ENCODE measurements around the gene SUPT4H1. TPM values are rescaled to one million over a fixed set of nuclear protein-coding genes. Genes with fewer than 3 reads are reported as not detected.
"Not testable (repeated sequence)": the region's sequence is repeated elsewhere in the genome, so short reads cannot be mapped to it uniquely, and the experiment has no call there.

The SUPT4H1 gene
- total RNA-seq, 4 donors from 2014 or later, result 34.5 to 38.0 (median 35.2) TPM

DNA sequence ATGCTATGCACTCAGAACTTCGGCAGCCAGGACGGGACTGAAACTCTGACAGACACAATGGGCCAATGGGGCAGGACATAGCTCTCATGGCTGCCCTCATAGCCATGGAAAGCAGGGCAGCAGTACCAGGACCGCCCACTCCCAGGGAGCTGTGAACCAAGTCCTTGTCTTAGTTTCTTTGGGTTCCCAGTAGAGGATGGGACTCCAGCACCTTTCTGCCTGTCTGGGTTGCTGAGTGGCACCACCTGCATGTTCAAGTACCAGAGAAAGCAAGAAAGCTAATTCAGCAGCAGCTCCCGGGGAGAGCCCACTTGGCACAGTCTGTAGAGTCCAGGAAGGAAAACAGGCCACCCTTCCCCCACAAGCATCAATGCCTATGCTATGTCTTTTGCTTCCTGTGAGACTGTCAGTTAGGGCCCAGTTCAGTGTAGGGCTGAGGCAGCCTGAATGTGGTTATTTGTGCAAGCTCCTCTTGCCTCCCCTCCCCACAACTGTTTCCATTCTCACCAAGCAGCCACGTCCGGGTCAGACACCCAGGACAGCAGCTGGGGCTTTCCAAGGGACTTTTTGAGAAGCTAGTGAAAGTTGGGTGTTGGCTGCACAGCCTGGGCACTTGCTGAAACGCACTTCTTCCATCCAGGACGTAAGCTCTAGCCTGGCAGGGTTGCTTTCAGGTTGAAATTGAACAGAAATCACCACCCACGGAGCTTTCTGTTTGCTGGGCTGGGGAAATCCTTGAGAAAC lies 7.8 kb downstream of the SUPT4H1 start:
- no peak for DNase-seq (ENCODE audit: low spot score in 2 of 2)

DNA sequence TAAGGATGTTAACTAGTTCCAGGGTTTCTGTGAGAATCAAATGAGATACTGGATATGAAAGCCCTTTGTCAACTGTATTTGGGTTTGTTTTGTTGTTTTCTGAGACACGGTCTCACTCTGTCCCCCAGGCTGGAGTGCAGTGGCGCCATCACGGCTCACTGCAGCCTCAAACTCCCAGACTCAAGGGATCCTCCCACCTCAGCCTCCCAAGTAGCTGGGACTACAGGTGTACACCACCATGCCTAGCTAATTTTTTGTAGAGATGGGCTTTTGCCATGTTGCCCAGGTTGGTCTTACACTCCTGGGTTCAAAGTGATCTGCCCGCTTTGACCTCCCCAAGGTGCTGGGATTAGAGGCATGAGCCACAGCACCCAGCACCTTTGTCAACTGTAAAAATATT lies 8.9 kb downstream of the SUPT4H1 start:
- peak overlapping the region in 1 of 4 donors; percentile 67 for H3K27ac ChIP-seq
- no peak for DNase-seq (ENCODE audit: low spot score in 2 of 2)
- H3K27me3 ChIP-seq, result no peaks in the 10 kb centered on the region
- no peaks in the 10 kb centered on the region for H3K9me3 ChIP-seq
- 86 to 92% methylated on average over 4 of the region's 4 CpGs for WGBS, 2 donors
- TF ChIP-seq POLR2A (IDR thresholded peaks at IDR 0.05), result no peak
- TF ChIP-seq EP300 (IDR thresholded peaks at IDR 0.05), result no peak
- TF ChIP-seq, protein P1, sequence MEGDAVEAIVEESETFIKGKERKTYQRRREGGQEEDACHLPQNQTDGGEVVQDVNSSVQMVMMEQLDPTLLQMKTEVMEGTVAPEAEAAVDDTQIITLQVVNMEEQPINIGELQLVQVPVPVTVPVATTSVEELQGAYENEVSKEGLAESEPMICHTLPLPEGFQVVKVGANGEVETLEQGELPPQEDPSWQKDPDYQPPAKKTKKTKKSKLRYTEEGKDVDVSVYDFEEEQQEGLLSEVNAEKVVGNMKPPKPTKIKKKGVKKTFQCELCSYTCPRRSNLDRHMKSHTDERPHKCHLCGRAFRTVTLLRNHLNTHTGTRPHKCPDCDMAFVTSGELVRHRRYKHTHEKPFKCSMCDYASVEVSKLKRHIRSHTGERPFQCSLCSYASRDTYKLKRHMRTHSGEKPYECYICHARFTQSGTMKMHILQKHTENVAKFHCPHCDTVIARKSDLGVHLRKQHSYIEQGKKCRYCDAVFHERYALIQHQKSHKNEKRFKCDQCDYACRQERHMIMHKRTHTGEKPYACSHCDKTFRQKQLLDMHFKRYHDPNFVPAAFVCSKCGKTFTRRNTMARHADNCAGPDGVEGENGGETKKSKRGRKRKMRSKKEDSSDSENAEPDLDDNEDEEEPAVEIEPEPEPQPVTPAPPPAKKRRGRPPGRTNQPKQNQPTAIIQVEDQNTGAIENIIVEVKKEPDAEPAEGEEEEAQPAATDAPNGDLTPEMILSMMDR (IDR thresholded peaks at IDR 0.05), result no peak
- peaks cover 0 to 17% (median 9%) of the 10 kb centered on the region in 4 donors for H3K4me1 ChIP-seq
- peaks cover 0 to 55% (median 28%) of the 10 kb centered on the region in 3 donors for H3K36me3 ChIP-seq
- H3K4me3 ChIP-seq, result no peak overlapping the region

More for the DNA sequence above, 7.8 kb downstream of the SUPT4H1 start:
- H3K9me3 ChIP-seq, result no peaks in the 10 kb centered on the region
- peak overlapping the region in 1 of 4 donors; percentile 10 for H3K4me3 ChIP-seq
- peaks cover 0 to 66% (median 32%) of the 10 kb centered on the region in 3 donors for H3K36me3 ChIP-seq
- no peaks in the 10 kb centered on the region for H3K27me3 ChIP-seq
- TF ChIP-seq POLR2A (IDR thresholded peaks at IDR 0.05) (no peak), EP300 (IDR thresholded peaks at IDR 0.05) (no peak)
- TF ChIP-seq, protein P1 (IDR thresholded peaks at IDR 0.05), result no peak
- peak overlapping the region in 1 of 4 donors; percentile 67 for H3K27ac ChIP-seq
- WGBS, 2 donors, result 29 to 41% methylated on average over 8 to 9 of the region's 9 CpGs
- H3K4me1 ChIP-seq, result peaks cover 0 to 9% (median 4%) of the 10 kb centered on the region in 4 donors

DNA sequence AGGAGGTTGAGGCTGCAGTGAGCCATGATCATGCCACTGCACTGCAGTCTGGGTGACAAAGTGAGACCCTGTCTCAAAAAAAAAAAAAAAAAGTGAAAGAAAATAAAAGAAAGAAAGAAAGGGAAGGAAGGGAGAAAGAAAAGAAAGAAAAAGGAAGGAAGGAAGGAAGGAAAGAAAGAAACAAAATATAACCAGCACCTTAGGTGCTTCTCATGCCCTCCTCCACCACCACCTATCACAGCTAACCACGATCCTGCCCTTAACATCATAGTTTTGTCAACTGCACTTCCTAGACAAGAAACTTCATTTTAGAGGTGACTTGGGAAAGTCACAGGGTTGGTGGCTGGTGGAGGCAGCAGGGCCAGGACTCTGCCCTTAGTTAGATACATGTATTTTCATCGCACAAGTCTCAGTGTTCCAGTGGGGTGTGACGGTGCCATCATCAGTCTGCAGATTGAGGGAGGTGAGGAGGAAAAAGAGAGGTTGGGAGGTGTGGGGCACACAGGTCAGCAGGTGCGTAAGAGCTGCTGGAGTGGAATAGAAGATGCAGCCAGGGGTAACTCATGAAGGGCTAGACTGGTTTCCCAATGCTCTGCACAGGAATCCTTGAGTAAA lies 10.0 kb downstream of the SUPT4H1 start:
- Histone ChIP-seq H3K4me3 (no peak overlapping the region), H3K27me3 (no peaks in the 10 kb centered on the region), H3K4me1 (peaks cover 0 to 21% (median 15%) of the 10 kb centered on the region in 4 donors), H3K9me3 (no peaks in the 10 kb centered on the region), H3K36me3 (peaks cover 0 to 43% (median 16%) of the 10 kb centered on the region in 3 donors), H3K27ac (peak overlapping the region in 1 of 4 donors; percentile 5)
- TF ChIP-seq EP300 (IDR thresholded peaks at IDR 0.05), result no peak
- TF ChIP-seq, protein P1 (IDR thresholded peaks at IDR 0.05), result no peak
- TF ChIP-seq POLR2A (IDR thresholded peaks at IDR 0.05), result no peak
- 80 to 83% methylated on average over 4 of the region's 4 CpGs for WGBS, 2 donors
- DNase-seq (ENCODE audit: low spot score in 2 of 2), result no peak

DNA sequence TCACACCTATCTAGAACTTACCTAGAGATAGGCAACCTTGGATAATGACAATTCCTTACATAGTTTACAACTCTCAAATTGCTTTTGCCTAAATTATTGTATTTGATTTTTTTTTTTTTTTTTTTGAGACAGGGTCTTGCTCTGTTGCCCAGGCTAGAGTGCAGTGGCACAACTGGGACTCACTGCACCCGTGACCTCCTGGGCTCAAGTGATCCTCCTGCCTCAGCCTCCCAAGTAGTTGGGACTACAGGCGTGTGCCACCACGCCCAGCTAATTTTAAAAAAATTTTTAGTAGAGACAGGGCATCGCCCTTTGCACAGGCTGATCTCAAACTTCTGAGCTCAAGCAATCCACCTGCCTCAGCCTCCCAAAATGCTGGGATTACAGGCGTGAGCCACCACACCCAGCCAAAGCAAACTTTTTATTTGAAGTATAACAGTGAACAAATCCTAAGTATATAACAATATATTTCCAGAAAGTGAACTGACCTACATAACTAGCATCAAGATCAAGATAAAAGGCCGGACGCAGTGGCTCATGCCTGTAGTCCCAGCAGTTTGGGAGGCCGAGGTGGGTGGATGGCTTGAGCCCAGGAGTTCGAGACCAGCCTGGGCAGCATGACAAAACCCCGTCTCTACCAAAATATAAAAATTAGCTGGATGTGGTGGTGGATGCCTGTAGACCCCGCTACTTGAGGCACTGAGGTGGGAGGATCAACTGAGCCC lies 10.7 kb downstream of the SUPT4H1 start:
- Histone ChIP-seq H3K27ac (peak overlapping the region in 1 of 4 donors; percentile 5), H3K36me3 (peaks cover 0 to 37% (median 9%) of the 10 kb centered on the region in 3 donors), H3K4me1 (peaks cover 0 to 25% (median 18%) of the 10 kb centered on the region in 4 donors)
- not testable (repeated sequence) for DNase-seq (ENCODE audit: low spot score in 2 of 2); H3K4me3 ChIP-seq; H3K27me3 ChIP-seq; H3K9me3 ChIP-seq
- 93 to 95% methylated on average over 11 of the region's 11 CpGs for WGBS, 2 donors

DNA sequence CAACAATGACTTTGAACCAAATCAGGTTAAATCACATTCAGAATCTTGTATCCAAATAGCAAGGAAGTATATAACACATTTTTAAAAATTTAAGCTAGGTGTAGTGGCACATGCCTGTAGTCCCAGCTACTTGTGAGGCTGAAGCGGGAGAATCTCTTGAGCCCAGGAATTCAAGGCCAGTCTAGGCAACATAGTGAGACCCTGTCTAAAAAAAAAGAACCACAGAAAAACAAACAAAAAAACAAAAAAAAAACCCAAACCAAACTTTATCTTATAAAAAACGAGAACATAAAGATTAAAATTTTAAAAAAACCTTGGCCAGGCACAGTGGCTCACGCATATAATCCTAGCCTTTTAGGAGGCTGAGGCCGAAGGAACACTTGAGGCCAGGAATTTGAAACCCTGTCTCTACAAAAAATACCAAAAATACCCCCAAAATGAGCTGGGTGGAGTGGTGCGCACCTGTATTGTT lies 11.6 kb downstream of the SUPT4H1 start:
- H3K4me1 ChIP-seq, result peaks cover 0 to 32% (median 21%) of the 10 kb centered on the region in 4 donors
- WGBS, 2 donors, result 87 to 90% methylated on average over 5 of the region's 5 CpGs
- H3K27me3 ChIP-seq, result no peaks in the 10 kb centered on the region
- no peak overlapping the region for H3K4me3 ChIP-seq
- peaks cover 0 to 28% (median under 1%) of the 10 kb centered on the region in 3 donors for H3K36me3 ChIP-seq
- DNase-seq (ENCODE audit: low spot score in 2 of 2), result no peak
- no peak for TF ChIP-seq POLR2A (IDR thresholded peaks at IDR 0.05)
- TF ChIP-seq, protein P1 (IDR thresholded peaks at IDR 0.05), result no peak
- no peak for TF ChIP-seq EP300 (IDR thresholded peaks at IDR 0.05)
- H3K27ac ChIP-seq, result peak overlapping the region in 2 of 4 donors; percentile 78 to 89
- H3K9me3 ChIP-seq, result no peaks in the 10 kb centered on the region
